ENCODE data around the gene ARHGAP44.

The ARHGAP44 gene

DNA sequence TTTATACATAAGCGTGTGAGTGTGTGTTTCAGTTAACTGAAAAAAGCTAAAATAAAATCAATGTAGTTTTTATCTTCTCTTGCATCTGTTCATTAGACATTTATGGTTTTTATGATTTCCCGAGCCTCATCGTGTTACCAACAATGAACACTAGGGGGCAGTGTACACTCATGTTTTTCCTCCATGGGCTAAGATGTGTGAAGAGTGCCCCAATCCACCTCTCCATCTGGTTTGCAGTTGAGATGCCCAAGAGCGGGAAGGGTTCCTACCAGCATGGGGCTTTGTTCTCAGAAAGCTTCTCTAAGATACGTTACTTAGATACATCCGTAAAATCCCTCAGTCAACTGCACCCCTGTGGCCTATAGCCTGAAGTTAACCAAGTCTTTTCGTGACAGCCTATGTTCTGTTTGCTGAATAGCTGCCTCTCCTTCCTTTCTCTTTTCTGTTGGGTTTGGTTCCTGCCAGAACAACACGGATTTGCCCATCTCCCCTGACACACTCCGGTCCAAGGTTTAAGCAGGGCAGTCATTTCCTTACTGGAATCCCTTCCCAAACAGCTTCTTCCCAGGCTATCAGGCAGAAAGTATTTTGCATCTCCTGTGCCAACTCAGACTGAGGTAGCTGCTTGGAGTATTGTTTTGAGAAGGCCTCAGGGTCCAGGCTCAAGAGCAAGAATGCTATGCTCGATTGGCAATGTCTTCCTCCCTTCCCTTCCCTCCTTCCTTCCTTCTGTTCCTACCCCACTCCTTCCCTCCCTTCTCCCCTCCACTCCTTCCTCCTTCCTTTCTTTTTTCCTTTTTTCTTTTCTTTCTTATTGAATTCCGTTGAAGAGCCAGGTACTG is 241.4 kb downstream of the ARHGAP44 start:
- DNase-seq = no peak

GRCh38 chr17:13031718-13032350 is 242.5 kb downstream of the ARHGAP44 start:
- DNase-seq = no peak

GRCh38 chr17:13035420-13035819 is 246.1 kb downstream of the ARHGAP44 start:
- no peak for DNase-seq

- DNase-seq = no peak
These were observed 247.5 kb downstream of the ARHGAP44 start for GRCh38 chr17:13036751-13037150.

DNA sequence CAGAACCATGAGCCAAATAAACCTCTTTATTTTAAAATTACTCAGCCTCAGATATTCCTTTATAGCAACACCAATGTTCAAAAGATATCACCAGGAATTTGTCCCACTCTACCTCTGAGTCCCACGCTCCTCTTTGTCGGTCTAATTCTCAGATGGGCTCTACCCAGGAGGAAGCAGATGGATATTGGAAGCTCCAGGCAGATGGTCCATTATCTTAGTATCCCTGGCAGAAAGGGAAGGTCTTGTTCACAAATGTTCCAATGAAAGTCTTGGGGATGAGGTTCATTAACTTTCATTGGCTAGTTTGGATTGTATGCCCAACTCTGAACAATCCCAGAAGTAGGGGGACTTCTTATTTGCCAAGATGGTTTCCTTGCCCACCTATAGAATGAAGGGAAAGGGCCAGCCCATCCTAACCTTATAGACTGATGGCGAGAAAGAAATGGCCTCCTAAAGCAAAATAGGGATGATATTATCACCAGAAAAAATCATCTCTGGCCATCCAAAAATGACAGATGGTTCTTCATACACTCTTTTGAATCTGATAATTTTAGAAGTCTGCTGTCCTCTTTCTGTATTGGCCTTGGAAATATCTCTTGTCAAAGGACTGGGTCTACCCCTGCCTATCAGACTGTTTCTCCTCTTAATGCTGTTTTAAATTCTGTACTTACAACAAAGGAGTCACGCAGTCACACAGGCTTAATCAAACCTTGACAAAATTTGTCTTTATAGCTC is 249.8 kb downstream of the ARHGAP44 start:
- no peak for DNase-seq
